ENCODE measurements around the gene LCNL1.
A peak's percentile ranks its signal among the peaks of the same experiment; 100 is the strongest.

Gene LCNL1

DNA sequence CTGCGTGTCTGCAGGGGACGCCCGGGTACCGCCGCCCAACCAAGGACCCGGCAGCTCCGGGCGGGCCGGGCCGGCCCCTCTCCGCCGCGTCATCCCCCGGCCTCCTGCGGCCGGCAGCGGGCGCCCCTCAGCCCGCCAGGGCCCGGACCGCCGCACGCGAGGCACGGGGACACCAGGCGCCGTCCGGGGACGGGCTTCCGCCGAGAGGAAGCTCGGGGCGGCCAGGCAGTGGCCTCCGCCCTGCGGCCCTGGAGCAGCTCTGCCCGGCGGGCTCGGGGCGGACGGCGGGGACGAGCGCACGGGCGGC lies 38.6 kb upstream of the LCNL1 start:
- FAIRE-seq (no peak), DNase-seq (ENCODE audit: insufficient read length, low spot score) (no peak)
- TF ChIP-seq CTCF (IDR thresholded peaks at IDR 0.05; ENCODE audit: insufficient read depth, missing control alignments) = no peak

DNA sequence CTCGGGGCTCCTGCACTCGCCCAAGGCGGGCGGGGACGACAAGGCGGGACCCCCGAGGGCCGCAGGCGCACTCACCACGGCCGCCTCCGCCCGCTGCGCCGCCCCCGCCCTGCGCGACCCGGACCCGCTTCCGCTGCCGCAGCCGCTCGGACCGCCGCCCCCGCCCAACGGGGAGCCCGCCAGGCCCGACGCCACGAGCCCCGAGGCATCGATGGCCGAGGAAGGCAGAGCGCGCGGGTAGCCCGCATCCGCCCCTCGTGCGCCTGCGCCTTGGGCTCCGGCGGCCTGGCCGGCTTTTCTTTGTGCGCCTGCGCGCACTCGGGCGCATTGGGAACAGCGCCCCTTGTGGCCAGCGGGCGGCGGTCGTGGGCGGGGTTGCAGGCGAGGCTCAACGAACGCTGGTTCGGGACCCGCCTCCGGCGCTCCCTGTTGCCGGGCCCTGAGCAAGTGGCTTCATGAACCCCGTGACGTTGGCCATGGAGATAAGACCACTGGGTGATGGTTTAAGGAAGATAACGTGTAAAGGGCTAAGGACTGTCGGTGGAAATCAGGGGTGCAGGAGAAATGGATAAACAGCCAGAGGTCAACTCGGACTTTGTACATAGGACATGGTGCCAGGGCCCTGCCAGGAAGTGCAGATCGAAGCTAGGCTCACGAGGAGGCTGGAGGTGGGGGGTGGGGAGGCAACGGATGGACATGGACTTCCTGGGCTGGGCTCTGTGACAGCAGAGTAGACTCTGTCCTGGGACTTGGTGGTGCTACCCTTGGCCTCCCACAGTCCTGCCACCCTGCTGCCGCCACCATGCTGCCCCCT lies 38.1 kb upstream of the LCNL1 start, which contains the start of the genes C8G and FBXW5:
C8G (plus strand) TSS at position 725 of the 814 bp plus-strand sequence; CDS start at position 803, 78 bp downstream.
FBXW5 (minus strand) TSS at position 220 of the 814 bp plus-strand sequence. CDS start 655 bp downstream, outside the sequence.
- FAIRE-seq = no peak
- TF ChIP-seq CTCF (IDR thresholded peaks at IDR 0.05; ENCODE audit: insufficient read depth, missing control alignments) = peak; percentile 75
- DNase-seq (ENCODE audit: insufficient read length, low spot score) = peak; percentile 98

GRCh38 chr9:136945333-136946227 lies 37.2 kb upstream of the LCNL1 start:
- TF ChIP-seq CTCF (IDR thresholded peaks at IDR 0.05; ENCODE audit: insufficient read depth, missing control alignments) = no peak
- DNase-seq (ENCODE audit: insufficient read length, low spot score) (no peak), FAIRE-seq (no peak)

GRCh38 chr9:136946228-136947027 lies 36.4 kb upstream of the LCNL1 start:
- TF ChIP-seq CTCF (IDR thresholded peaks at IDR 0.05; ENCODE audit: insufficient read depth, missing control alignments) = no peak
- FAIRE-seq = no peak
- DNase-seq (ENCODE audit: insufficient read length, low spot score) = no peak

DNA sequence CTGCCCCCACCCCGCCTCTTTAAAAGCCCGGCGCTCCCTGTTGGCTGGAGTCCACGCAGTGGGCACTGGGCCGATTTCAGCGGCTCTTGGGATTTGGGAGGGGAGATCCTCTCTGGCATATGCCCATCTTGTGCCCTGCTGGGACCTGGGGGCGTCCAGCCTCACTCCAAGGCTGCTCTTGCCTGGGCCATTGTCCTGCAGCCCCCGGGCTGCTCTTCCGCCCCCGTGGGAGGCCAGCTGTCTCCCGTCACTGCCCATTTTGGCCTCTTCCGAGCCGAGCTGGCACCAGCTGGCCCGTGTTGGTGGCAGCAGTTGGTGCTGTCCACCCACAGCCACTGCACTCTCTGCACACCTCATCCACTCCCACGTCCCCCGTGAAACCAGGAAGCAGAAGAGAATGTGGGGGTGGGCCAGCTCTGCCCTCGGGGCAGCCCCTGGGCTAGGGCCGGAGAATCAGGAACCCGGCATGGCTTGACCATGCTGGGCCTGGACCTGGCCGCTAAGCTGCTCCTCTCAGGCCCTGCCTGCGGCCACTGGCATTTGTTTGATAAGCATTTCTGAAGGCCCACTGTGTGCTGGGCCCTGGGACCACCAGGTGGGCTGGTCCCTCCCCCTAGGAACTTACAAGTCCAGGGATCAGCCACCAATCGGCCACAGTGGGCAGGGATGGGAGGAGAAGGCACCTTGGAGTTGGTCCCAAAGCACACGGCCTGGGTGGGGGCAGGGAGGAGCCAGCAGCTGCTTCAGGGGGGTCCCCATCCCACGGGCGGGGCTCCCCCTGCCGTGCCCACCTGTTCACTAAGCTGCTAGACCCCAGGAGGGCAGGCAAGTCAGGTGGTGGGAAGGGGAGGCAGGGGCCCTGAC lies 35.5 kb upstream of the LCNL1 start:
- DNase-seq (ENCODE audit: insufficient read length, low spot score) (no peak), FAIRE-seq (no peak)
- TF ChIP-seq CTCF (IDR thresholded peaks at IDR 0.05; ENCODE audit: insufficient read depth, missing control alignments) = no peak

DNA sequence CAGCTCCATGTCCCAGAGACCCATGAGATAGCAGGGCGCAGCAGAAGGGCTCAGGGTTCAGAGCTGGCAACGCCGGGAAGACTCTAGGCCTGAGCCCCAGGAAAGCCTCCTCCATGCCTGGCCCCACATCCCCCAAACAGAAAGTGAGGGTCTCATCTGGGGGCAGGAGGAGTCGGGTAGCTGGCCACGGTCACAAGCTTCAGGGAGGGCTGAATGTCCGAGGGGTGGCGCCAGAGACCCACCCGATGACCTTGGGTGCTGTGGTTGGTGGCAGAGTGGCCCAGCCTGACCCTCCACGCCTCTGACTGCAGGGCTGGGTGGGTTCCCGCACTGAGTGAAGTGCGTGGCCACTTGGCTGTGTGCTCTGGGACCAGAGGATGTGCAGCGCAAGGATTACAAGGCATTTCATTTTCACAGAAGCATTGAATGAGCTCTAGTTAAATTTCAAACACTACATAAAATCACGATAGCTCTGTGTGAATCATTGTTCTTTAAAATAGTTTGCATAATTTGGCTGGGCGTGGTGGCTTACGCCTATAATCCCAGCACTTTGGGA lies 34.8 kb upstream of the LCNL1 start:
- DNase-seq (ENCODE audit: insufficient read length, low spot score) (no peak), FAIRE-seq (no peak)
- peak; percentile 35 for TF ChIP-seq CTCF (IDR thresholded peaks at IDR 0.05; ENCODE audit: insufficient read depth, missing control alignments)
